Measurements from ENCODE around the gene RSPO4. TPM values are rescaled to one million over a fixed set of nuclear protein-coding genes. Genes with fewer than 3 reads are reported as not detected.
A peak's percentile ranks its signal among the peaks of the same experiment; 100 is the strongest.

The RSPO4 gene
- total and polyA plus RNA-seq, 2 of the 13 experiments (the other 11 are each of a cell fraction or from before 2014, with no cell fraction given), result not detected

DNA sequence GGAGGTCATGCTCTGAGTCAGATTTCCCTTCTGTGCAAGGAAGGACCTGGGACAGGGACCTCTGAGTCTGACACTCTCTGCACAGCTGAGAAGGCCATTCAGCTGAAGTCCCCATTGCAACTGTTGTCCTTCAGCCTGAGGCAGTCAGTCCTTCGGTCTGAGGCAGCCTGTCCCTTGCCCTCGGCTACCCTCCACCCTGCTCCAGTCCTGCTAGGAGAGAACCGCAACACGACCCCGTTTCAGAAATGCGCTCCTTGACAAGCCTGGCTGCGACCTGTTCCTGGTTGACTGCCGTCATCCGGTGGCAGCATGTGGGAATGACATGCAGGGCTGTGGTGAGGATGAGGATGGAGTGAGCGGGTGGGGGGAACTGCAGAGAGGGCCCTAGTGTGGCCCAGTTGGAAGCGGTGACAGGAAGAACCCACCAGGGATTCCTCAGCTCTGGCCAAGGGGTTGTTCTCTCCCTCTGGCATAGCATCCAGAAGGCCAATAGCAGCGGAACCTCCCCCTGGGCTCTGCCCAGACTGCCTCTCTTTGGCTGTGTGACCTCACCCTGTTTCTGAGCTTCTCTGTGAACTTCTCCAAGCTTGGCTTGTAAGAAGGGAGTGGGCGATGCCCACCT lies 45.7 kb downstream of the RSPO4 start (continued):
- TF ChIP-seq BORCS8-MEF2B (CRISPR knock-in tag; IDR thresholded peaks at IDR 0.05), result peak; percentile 84; the same call in 1 of the 2 replicates
- 0 out of 2 replicates have a peak, but pooled peaks have one; percentile 36 for TF ChIP-seq GTF2F1 (IDR thresholded peaks at IDR 0.05; ENCODE audit: low read length)
- TF ChIP-seq TARDBP (CRISPR knock-in tag; IDR thresholded peaks at IDR 0.05), result no peak; the same call in 1 of the 2 replicates
- TF ChIP-seq KLF6 (CRISPR knock-in tag; IDR thresholded peaks at IDR 0.05), result peak; percentile 65; the same call in 1 of the 2 replicates
- TF ChIP-seq MTA1 (CRISPR knock-in tag; IDR thresholded peaks at IDR 0.05; ENCODE audit: borderline replicate concordance), result peak; percentile 61; the same call in 1 of the 2 replicates
- TF ChIP-seq, protein P1, sequence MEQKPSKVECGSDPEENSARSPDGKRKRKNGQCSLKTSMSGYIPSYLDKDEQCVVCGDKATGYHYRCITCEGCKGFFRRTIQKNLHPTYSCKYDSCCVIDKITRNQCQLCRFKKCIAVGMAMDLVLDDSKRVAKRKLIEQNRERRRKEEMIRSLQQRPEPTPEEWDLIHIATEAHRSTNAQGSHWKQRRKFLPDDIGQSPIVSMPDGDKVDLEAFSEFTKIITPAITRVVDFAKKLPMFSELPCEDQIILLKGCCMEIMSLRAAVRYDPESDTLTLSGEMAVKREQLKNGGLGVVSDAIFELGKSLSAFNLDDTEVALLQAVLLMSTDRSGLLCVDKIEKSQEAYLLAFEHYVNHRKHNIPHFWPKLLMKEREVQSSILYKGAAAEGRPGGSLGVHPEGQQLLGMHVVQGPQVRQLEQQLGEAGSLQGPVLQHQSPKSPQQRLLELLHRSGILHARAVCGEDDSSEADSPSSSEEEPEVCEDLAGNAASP (CRISPR knock-in tag; IDR thresholded peaks at IDR 0.05; ENCODE audit: borderline replicate concordance), result peak; percentile 59; the same call in 1 of the 2 replicates
- no peak for TF ChIP-seq TBX2 (CRISPR knock-in tag; IDR thresholded peaks at IDR 0.05; ENCODE audit: borderline replicate concordance)
- TF ChIP-seq, protein P2, sequence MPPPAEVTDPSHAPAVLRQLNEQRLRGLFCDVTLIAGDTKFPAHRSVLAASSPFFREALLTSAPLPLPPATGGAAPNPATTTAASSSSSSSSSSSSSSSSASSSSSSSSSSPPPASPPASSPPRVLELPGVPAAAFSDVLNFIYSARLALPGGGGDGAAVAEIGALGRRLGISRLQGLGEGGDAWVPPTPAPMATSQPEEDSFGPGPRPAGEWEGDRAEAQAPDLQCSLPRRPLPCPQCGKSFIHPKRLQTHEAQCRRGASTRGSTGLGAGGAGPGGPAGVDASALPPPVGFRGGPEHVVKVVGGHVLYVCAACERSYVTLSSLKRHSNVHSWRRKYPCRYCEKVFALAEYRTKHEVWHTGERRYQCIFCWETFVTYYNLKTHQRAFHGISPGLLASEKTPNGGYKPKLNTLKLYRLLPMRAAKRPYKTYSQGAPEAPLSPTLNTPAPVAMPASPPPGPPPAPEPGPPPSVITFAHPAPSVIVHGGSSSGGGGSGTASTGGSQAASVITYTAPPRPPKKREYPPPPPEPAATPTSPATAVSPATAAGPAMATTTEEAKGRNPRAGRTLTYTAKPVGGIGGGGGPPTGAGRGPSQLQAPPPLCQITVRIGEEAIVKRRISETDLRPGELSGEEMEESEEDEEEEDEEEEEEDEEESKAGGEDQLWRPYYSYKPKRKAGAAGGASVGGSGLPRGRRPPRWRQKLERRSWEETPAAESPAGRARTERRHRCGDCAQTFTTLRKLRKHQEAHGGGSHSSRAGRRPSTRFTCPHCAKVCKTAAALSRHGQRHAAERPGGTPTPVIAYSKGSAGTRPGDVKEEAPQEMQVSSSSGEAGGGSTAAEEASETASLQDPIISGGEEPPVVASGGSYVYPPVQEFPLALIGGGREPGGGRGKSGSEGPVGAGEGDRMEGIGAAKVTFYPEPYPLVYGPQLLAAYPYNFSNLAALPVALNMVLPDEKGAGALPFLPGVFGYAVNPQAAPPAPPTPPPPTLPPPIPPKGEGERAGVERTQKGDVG (CRISPR knock-in tag; IDR thresholded peaks at IDR 0.05; ENCODE audit: borderline replicate concordance), result 0 out of 2 replicates have a peak, but pooled peaks have one; percentile 59
- TF ChIP-seq THYN1 (CRISPR knock-in tag; IDR thresholded peaks at IDR 0.05; ENCODE audit: borderline replicate concordance, low read depth), result no peak
- no peak for TF ChIP-seq GFI1 (CRISPR knock-in tag; IDR thresholded peaks at IDR 0.05; ENCODE audit: borderline replicate concordance)
- TF ChIP-seq MTF1 (CRISPR knock-in tag; IDR thresholded peaks at IDR 0.05), result no peak
- TF ChIP-seq ARNTL (CRISPR knock-in tag; IDR thresholded peaks at IDR 0.05), result no peak
- TF ChIP-seq HES4 (CRISPR knock-in tag; IDR thresholded peaks at IDR 0.05; ENCODE audit: borderline replicate concordance), result no peak
- TF ChIP-seq FOXO1 (CRISPR knock-in tag; IDR thresholded peaks at IDR 0.05), result peak; percentile 59; the same call in 1 of the 2 replicates
- TF ChIP-seq ELF1 (CRISPR knock-in tag; IDR thresholded peaks at IDR 0.05), result peak; percentile 51; the same call in 1 of the 2 replicates
- no peak for TF ChIP-seq ZNF205 (CRISPR knock-in tag; IDR thresholded peaks at IDR 0.05)
- TF ChIP-seq, protein P3, sequence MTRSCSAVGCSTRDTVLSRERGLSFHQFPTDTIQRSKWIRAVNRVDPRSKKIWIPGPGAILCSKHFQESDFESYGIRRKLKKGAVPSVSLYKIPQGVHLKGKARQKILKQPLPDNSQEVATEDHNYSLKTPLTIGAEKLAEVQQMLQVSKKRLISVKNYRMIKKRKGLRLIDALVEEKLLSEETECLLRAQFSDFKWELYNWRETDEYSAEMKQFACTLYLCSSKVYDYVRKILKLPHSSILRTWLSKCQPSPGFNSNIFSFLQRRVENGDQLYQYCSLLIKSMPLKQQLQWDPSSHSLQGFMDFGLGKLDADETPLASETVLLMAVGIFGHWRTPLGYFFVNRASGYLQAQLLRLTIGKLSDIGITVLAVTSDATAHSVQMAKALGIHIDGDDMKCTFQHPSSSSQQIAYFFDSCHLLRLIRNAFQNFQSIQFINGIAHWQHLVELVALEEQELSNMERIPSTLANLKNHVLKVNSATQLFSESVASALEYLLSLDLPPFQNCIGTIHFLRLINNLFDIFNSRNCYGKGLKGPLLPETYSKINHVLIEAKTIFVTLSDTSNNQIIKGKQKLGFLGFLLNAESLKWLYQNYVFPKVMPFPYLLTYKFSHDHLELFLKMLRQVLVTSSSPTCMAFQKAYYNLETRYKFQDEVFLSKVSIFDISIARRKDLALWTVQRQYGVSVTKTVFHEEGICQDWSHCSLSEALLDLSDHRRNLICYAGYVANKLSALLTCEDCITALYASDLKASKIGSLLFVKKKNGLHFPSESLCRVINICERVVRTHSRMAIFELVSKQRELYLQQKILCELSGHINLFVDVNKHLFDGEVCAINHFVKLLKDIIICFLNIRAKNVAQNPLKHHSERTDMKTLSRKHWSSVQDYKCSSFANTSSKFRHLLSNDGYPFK (CRISPR knock-in tag; IDR thresholded peaks at IDR 0.05; ENCODE audit: borderline replicate concordance), result peak; percentile 42; the same call in 1 of the 2 replicates
- TF ChIP-seq MIXL1 (CRISPR knock-in tag; IDR thresholded peaks at IDR 0.05), result peak; percentile 66; the same call in 1 of the 2 replicates
- TF ChIP-seq, protein P4, sequence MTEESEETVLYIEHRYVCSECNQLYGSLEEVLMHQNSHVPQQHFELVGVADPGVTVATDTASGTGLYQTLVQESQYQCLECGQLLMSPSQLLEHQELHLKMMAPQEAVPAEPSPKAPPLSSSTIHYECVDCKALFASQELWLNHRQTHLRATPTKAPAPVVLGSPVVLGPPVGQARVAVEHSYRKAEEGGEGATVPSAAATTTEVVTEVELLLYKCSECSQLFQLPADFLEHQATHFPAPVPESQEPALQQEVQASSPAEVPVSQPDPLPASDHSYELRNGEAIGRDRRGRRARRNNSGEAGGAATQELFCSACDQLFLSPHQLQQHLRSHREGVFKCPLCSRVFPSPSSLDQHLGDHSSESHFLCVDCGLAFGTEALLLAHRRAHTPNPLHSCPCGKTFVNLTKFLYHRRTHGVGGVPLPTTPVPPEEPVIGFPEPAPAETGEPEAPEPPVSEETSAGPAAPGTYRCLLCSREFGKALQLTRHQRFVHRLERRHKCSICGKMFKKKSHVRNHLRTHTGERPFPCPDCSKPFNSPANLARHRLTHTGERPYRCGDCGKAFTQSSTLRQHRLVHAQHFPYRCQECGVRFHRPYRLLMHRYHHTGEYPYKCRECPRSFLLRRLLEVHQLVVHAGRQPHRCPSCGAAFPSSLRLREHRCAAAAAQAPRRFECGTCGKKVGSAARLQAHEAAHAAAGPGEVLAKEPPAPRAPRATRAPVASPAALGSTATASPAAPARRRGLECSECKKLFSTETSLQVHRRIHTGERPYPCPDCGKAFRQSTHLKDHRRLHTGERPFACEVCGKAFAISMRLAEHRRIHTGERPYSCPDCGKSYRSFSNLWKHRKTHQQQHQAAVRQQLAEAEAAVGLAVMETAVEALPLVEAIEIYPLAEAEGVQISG (CRISPR knock-in tag; IDR thresholded peaks at IDR 0.05), result no peak; the same call in none of the 2 replicates
- peak; percentile 65 for TF ChIP-seq THAP11 (CRISPR knock-in tag; IDR thresholded peaks at IDR 0.05)
